SKM-1 (cell line): ENCODE measurements around the gene CEP170B.
"Not testable (repeated sequence)": the region's sequence is repeated elsewhere in the genome, so short reads cannot be mapped to it uniquely, and the experiment has no call there.

Source experiments
- DNase-seq: peaks from one replicate; lab custom pipeline; 2025; ENCODE audit not compliant: unreplicated experiment; lab: John Stamatoyannopoulos, UW

Gene CEP170B

GRCh38 chr14:104843442-104844305 is 21.4 kb upstream of the CEP170B start:
- DNase-seq = no peak

GRCh38 chr14:104844306-104845032 is 20.6 kb upstream of the CEP170B start:
- no peak for DNase-seq

- no peak for DNase-seq
These were observed 19.9 kb upstream of the CEP170B start for GRCh38 chr14:104845033-104845666.

GRCh38 chr14:104845834-104846441 is 19.1 kb upstream of the CEP170B start:
- no peak for DNase-seq

- DNase-seq = no peak
These were observed 12.8 kb upstream of the CEP170B start for GRCh38 chr14:104852280-104852663.

- DNase-seq = no peak
These were observed 9.5 kb upstream of the CEP170B start for GRCh38 chr14:104855532-104856090.

- no peak for DNase-seq
These were observed 8.8 kb upstream of the CEP170B start for GRCh38 chr14:104856157-104856868.

GRCh38 chr14:104856869-104857860 is 7.9 kb upstream of the CEP170B start:
- no peak for DNase-seq

- DNase-seq = not testable (repeated sequence)
These were observed 7.1 kb upstream of the CEP170B start for GRCh38 chr14:104857931-104858330.

GRCh38 chr14:104858811-104859426 is 6.1 kb upstream of the CEP170B start:
- DNase-seq = no peak

- DNase-seq = no peak
These were observed 5.2 kb upstream of the CEP170B start for GRCh38 chr14:104859900-104860299.

- no peak for DNase-seq
These were observed 4.7 kb upstream of the CEP170B start for GRCh38 chr14:104860414-104860813.

GRCh38 chr14:104863131-104863862 is 1.8 kb upstream of the CEP170B start:
- no peak for DNase-seq

- DNase-seq = no peak
These were observed 1.2 kb upstream of the CEP170B start for GRCh38 chr14:104863923-104864266.

- no peak for DNase-seq
These were observed 594 bp upstream of the CEP170B start for GRCh38 chr14:104864267-104865080.

GRCh38 chr14:104865631-104866441 is 768 bp downstream of the CEP170B start:
- DNase-seq = no peak
